Ovary (tissue), 9 donors: ENCODE data around the gene LRP1-AS. TPM values are rescaled to one million over a fixed set of nuclear protein-coding genes. Genes with fewer than 3 reads are reported as not detected.

ENCODE experiments used
- DNase-seq, 5 donors: peaks; one replicate each; pipeline ENCODE4 v3.0.0-alpha.2; 2019 to 2020
- H3K27ac ChIP-seq, 2 donors: fragments of 200-600 bp; one replicate each; pipeline versions ENCODE4 v1.5.1 to v1.8.0; 2019 to 2022
- H3K27me3 ChIP-seq: fragments of 200-600 bp; one replicate; pipeline ENCODE4 v1.8.0; 2022
- H3K36me3 ChIP-seq: fragments of 200-600 bp; sonication (generic); one replicate; pipeline ENCODE4 v1.5.1; 2019
- H3K4me1 ChIP-seq: one replicate; pipeline ENCODE4 v1.8.1; 2013; ENCODE audit warnings: mild to moderate bottlenecking, moderate library complexity; ENCODE audit not compliant: insufficient read depth
- H3K4me3 ChIP-seq: fragments of 200-600 bp; sonication (generic); one replicate; pipeline ENCODE4 v1.5.1; 2017
- H3K9me3 ChIP-seq, 2 donors: fragments of 200-600 bp in 1 of 2; sonication (generic) in 1 of 2; one replicate each; pipeline versions ENCODE4 v1.5.1 to v1.8.1; 2013 to 2019; ENCODE audit warnings: mild to moderate bottlenecking in 1 of 2, moderate library complexity in 1 of 2
- CTCF ChIP-seq, 3 donors: fragments of 450-650 bp in 2 of 3; fragments of 200-600 bp in 1 of 3; IDR thresholded peaks; one replicate each; pipeline versions ENCODE4 v1.5.1 to v1.8.0; 2016 to 2022; ENCODE audit warnings: antibody characterized with exemption in 3 of 3, mild to moderate bottlenecking in 1 of 3
- EP300 ChIP-seq: sonication (generic); formaldehyde crosslinking; IDR thresholded peaks from one replicate; pipeline ENCODE4 v1.6.1; 2017; ENCODE audit warnings: antibody characterized with exemption
- POLR2A ChIP-seq: fragments of 450-650 bp; IDR thresholded peaks from one replicate; pipeline ENCODE4 v1.6.1; 2017; ENCODE audit warnings: antibody characterized with exemption, mild to moderate bottlenecking, moderate library complexity
- WGBS, 3 donors: extraction: QIAGEN DNeasy Blood & Tissue Kit in 1 of 3; methylation state at CpG; one replicate each; pipeline versions ENCODE4 v1.1.5 to v1.1.7; 2013 to 2017; 5-methylcytosine and 5-hydroxymethylcytosine counted together
- intact Hi-C, 4 donors: fragments of 100-400 bp; cut with DNase I; formaldehyde crosslinking; loops; one replicate each; pipeline versions ENCODE4 v1.11.0 to v1.15.1; 2022 to 2023
- polyA plus RNA-seq, 2 donors: library from polyadenylated mRNA; stranded (reverse); fragments of 200-250 nt in 1 of 2; fragments of 350-450 nt in 1 of 2; fragmentation: Illumina TruSeq in 1 of 2; extraction: RNeasy Lipid Tissue Mini Kit (QIAGEN cat#74804) in 1 of 2; gene quantifications; one replicate each; pipeline ENCODE4 v1.2.3, GENCODE V29; 2013 to 2014
- total RNA-seq, 7 donors: library from RNA; depleted of rRNA in 2 of 7; stranded (reverse); fragments of >200 nt in 2 of 7; fragmentation: NEBNext Ultra II Directional in 3 of 7; extraction: Animal tissue kit (Norgen Biotek cat#: 25700) in 3 of 7; gene quantifications; one replicate each; pipeline versions ENCODE4 v1.1.0 to v1.2.4, GENCODE V29; 2016 to 2023
- donor health status: DM: no; HTN: no; CAD: no; lungs with moderate emphysema.
- donor health status: DM: no; HTN: no; CAD: no.
- donor health status: Bipolar disorder and iron deficiency.
- donor health status: DM: yes; HTN: yes; CAD: no.
- donor health status: DM: no; HTN: no; CAD: no.
- donor health status: DM: yes; HTN: yes; CAD: no.

Gene LRP1-AS
- total and polyA plus RNA-seq, 9 donors = not detected

DNA sequence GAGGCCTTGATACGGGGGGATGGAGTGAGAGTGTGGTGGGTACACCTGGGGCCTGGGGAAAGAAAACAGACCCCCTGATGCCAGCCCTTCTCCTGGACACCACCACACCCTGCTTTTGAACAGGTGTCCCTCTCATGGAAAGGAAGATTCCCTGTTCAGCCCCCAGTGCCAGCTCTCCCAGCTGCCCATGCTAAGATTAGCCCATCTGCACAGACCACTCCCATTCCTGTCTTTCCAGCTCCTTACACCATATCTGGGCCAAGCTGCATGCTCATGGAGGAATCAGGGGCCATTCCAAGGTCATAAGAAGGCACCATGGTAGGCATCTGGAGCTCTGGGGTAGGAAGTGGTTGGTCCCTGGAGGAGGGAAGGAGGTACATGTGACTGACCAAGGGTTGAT lies 48.9 kb downstream of the LRP1-AS start:
- Histone ChIP-seq H3K4me3 (no peak overlapping the region), H3K36me3 (no peaks in the 10 kb centered on the region), H3K9me3 (no peaks in the 10 kb centered on the region), H3K27me3 (no peaks in the 10 kb centered on the region), H3K4me1 (peaks cover 8% of the 10 kb centered on the region), H3K27ac (no peak overlapping the region)
- DNase-seq = peak in 1 of 5 donors; percentile 11
- 63 to 69% (median 67%) methylated on average over 1 of the region's 1 CpG for WGBS, 3 donors
- intact Hi-C loops = no loop called here
- TF ChIP-seq EP300 = no peak
- TF ChIP-seq CTCF (IDR thresholded peaks at IDR 0.05) = no peak
- TF ChIP-seq POLR2A = no peak

- no peaks in the 10 kb centered on the region for H3K9me3 ChIP-seq
- no peak overlapping the region for H3K27ac ChIP-seq
- H3K27me3 ChIP-seq = no peaks in the 10 kb centered on the region
- WGBS, 3 donors = 71 to 79% (median 72%) methylated on average over 8 of the region's 8 CpGs
- DNase-seq = peak in 1 of 5 donors; percentile 3
- intact Hi-C loops = no loop called here
- H3K36me3 ChIP-seq = no peaks in the 10 kb centered on the region
- TF ChIP-seq EP300 (no peak), POLR2A (no peak), CTCF (IDR thresholded peaks at IDR 0.05) (no peak)
- no peak overlapping the region for H3K4me3 ChIP-seq
- peaks cover 13% of the 10 kb centered on the region for H3K4me1 ChIP-seq
Measured at GRCh38 chr12:57097554-57097835, 49.9 kb downstream of the LRP1-AS start.

- H3K36me3 ChIP-seq = no peaks in the 10 kb centered on the region
- 65 to 77% (median 75%) methylated on average over 8 of the region's 8 CpGs for WGBS, 3 donors
- no peak overlapping the region for H3K27ac ChIP-seq
- peaks cover 15% of the 10 kb centered on the region for H3K4me1 ChIP-seq
- no peaks in the 10 kb centered on the region for H3K9me3 ChIP-seq
- intact Hi-C loops = no loop called here
- no peak overlapping the region for H3K4me3 ChIP-seq
- H3K27me3 ChIP-seq = no peaks in the 10 kb centered on the region
- DNase-seq = peak in 2 of 5 donors; percentile 20 to 23
- TF ChIP-seq CTCF (IDR thresholded peaks at IDR 0.05) = no peak
- no peak for TF ChIP-seq EP300
- TF ChIP-seq POLR2A = no peak
Measured at GRCh38 chr12:57096748-57097553, 50.5 kb downstream of the LRP1-AS start.

- intact Hi-C loops = no loop called here
- peak in 2 of 5 donors; percentile 25 to 33 for DNase-seq
Measured at GRCh38 chr12:57096099-57096572, 51.3 kb downstream of the LRP1-AS start.

More at GRCh38 chr12:57096099-57096572, 51.3 kb downstream of the LRP1-AS start:
- Histone ChIP-seq H3K36me3 (no peaks in the 10 kb centered on the region), H3K4me1 (peaks cover 19% of the 10 kb centered on the region), H3K27me3 (no peaks in the 10 kb centered on the region), H3K9me3 (no peaks in the 10 kb centered on the region), H3K27ac (no peak overlapping the region), H3K4me3 (no peak overlapping the region)
- no peak for TF ChIP-seq POLR2A
- TF ChIP-seq EP300 = no peak
- TF ChIP-seq CTCF (IDR thresholded peaks at IDR 0.05) = no peak
- 73 to 87% (median 75%) methylated on average over 6 of the region's 6 CpGs for WGBS, 3 donors
